Measurements from ENCODE around the gene TRIM41.
"Not testable (repeated sequence)": the region's sequence is repeated elsewhere in the genome, so short reads cannot be mapped to it uniquely, and the experiment has no call there.

The TRIM41 gene

GRCh38 chr5:181283841-181284755, 61.0 kb downstream of the TRIM41 start:
- DNase-seq (ENCODE audit: low read depth in 2 of 2), result not testable (repeated sequence)
